Activated T-helper 1 cell treated with Interleukin-2 at 50 U/mL for 16 hours (primary cell): ENCODE results near the gene ZG16B.

Experiments used
- DNase-seq: peaks from one replicate; pipeline ENCODE4 v3.0.0-alpha.2; 2020; ENCODE audit warnings: low read depth

The ZG16B gene

GRCh38 chr16:2845116-2845515 lies 15.0 kb downstream of the ZG16B start:
- DNase-seq, result no peak

GRCh38 chr16:2846511-2847310 lies 16.6 kb downstream of the ZG16B start:
- DNase-seq, result no peak

- no peak for DNase-seq
Observed at GRCh38 chr16:2848933-2849725, 19.0 kb downstream of the ZG16B start.

- DNase-seq, result no peak
Observed at GRCh38 chr16:2852003-2852730, 22.1 kb downstream of the ZG16B start.

GRCh38 chr16:2852731-2853507 lies 22.8 kb downstream of the ZG16B start:
- DNase-seq, result no peak

- DNase-seq, result no peak
Observed at GRCh38 chr16:2853531-2854073, 23.5 kb downstream of the ZG16B start.

- no peak for DNase-seq
Observed at GRCh38 chr16:2854700-2855309, 24.7 kb downstream of the ZG16B start.

GRCh38 chr16:2855536-2855935 lies 25.4 kb downstream of the ZG16B start:
- DNase-seq, result no peak

- no peak for DNase-seq
Observed at GRCh38 chr16:2856061-2856670, 26.1 kb downstream of the ZG16B start.

- DNase-seq, result no peak
Observed at GRCh38 chr16:2856686-2857450, 26.8 kb downstream of the ZG16B start.

- DNase-seq, result no peak
Observed at GRCh38 chr16:2857451-2858244, 27.5 kb downstream of the ZG16B start, which contains the start of gene PRSS22. TSS of gene PRSS22 (minus strand) at chr16:2858170. CDS start at chr16:2858104, 66 bp downstream.

- DNase-seq, result no peak
Observed at GRCh38 chr16:2858245-2859025, 28.3 kb downstream of the ZG16B start.

- DNase-seq, result no peak
Observed at GRCh38 chr16:2859686-2860265, 29.7 kb downstream of the ZG16B start.

- DNase-seq, result no peak
Observed at GRCh38 chr16:2860826-2861567, 30.9 kb downstream of the ZG16B start.

GRCh38 chr16:2865651-2866050 lies 35.5 kb downstream of the ZG16B start:
- DNase-seq, result no peak

- DNase-seq, result no peak
Observed at GRCh38 chr16:2866431-2866830, 36.3 kb downstream of the ZG16B start.

GRCh38 chr16:2867661-2867986 lies 37.5 kb downstream of the ZG16B start:
- no peak for DNase-seq
